Activated T-cell treated with anti-CD3 and anti-CD28 coated beads, Interleukin-2, amount 50 U/mL, for 4 hours (primary cell): ENCODE results near the gene OTOL1. TPM values are rescaled to one million over a fixed set of nuclear protein-coding genes. Genes with fewer than 3 reads are reported as not detected.

Experiments
- total RNA-seq, 3 donors: library from RNA; stranded (reverse); gene quantifications; one replicate each; pipeline ENCODE4 v1.2.1, GENCODE V29; 2021

Gene OTOL1
- total RNA-seq, 3 donors from 2014 or later, result not detected

Other genes starting within 250 kb of the OTOL1 start
- under 1 TPM in 1 of 3 donors, not detected in 2; 0.05 TPM for gene SPTSSB, start 125.3 kb upstream of the OTOL1 start, total RNA-seq